Dedifferentiated amniotic fluid mesenchymal stem cell (primary cell): ENCODE measurements around the gene CELF3.

Source experiments
- DNase-seq: peaks from one replicate; pipeline ENCODE4 v3.0.0-alpha.2; 2016; ENCODE audit errors: extremely low spot score

Gene CELF3

GRCh38 chr1:151720974-151721787 is 4.6 kb upstream of the CELF3 start, which contains the start of gene RIIAD1:
Gene RIIAD1, plus strand, starts transcription at chr1:151721522. Its CDS starts 15 bp downstream, at chr1:151721537.
- DNase-seq: no peak

GRCh38 chr1:151720554-151720953 is 4.0 kb upstream of the CELF3 start:
- no peak for DNase-seq

GRCh38 chr1:151720125-151720524 is 3.5 kb upstream of the CELF3 start:
- DNase-seq: no peak

- no peak for DNase-seq
Measured at GRCh38 chr1:151718666-151719065, 2.1 kb upstream of the CELF3 start.

GRCh38 chr1:151718011-151718431 is 1.4 kb upstream of the CELF3 start:
- no peak for DNase-seq

- no peak for DNase-seq
Measured at GRCh38 chr1:151716405-151716762, 219 bp downstream of the CELF3 start.

- DNase-seq: no peak
Measured at GRCh38 chr1:151715726-151716404, 738 bp downstream of the CELF3 start.

- DNase-seq: no peak
Measured at GRCh38 chr1:151714820-151715725, 1.5 kb downstream of the CELF3 start.

- DNase-seq: no peak
Measured at GRCh38 chr1:151713874-151714273, 2.7 kb downstream of the CELF3 start.

- no peak for DNase-seq
Measured at GRCh38 chr1:151713044-151713443, 3.6 kb downstream of the CELF3 start.

GRCh38 chr1:151711951-151712350 is 4.7 kb downstream of the CELF3 start:
- DNase-seq: no peak

- DNase-seq: no peak
Measured at GRCh38 chr1:151711044-151711800, 5.4 kb downstream of the CELF3 start.

- no peak for DNase-seq
Measured at GRCh38 chr1:151710187-151710840, 6.3 kb downstream of the CELF3 start.

- no peak for DNase-seq
Measured at GRCh38 chr1:151708891-151709290, 7.7 kb downstream of the CELF3 start.

- no peak for DNase-seq
Measured at GRCh38 chr1:151707541-151708065, 9.0 kb downstream of the CELF3 start.

GRCh38 chr1:151706464-151707415 is 9.9 kb downstream of the CELF3 start:
- DNase-seq: no peak

- DNase-seq: no peak
Measured at GRCh38 chr1:151705753-151706463, 10.7 kb downstream of the CELF3 start.

- no peak for DNase-seq
Measured at GRCh38 chr1:151705146-151705545, 11.5 kb downstream of the CELF3 start.

GRCh38 chr1:151704246-151704645 is 12.4 kb downstream of the CELF3 start:
- no peak for DNase-seq
